ENCODE measurements around the gene KLK14.

DNA sequence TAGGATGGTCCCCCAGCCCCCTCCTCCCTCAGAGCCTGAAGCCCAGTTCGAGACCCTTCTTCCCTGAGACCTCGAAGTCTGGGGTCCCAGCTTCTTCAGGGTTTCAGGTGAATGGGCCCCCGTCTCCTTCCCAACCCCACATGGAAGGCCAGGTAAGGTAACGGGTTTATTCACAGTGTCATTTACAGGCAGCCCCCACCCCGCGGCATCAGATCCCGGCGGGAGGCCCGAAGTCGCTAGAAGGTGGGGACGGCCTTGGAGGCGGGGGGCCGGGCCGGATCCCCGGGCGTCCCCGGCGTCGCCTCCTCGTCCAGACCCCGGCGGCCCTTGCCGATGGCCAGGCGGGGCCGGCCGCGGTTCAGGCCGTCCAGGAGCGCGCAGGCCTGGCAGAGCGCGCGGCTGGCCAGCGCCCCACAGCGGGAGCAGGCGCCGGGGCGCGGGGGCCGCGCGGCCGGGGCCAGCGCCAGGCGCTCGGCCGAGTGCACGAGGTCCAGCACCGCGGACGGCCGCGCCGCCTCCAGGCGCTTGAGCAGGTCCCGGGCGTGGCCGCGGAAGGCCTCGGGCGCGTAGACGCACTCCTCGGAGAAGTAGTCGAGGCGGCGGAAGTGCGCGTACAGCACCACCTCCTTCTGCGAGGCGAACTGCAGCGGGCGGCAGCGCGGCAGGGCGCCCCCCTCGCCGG is 15.8 kb upstream of the KLK14 start:
- no peak for TF ChIP-seq POLR2A (IDR thresholded peaks at IDR 0.05)
- TF ChIP-seq, protein P1, sequence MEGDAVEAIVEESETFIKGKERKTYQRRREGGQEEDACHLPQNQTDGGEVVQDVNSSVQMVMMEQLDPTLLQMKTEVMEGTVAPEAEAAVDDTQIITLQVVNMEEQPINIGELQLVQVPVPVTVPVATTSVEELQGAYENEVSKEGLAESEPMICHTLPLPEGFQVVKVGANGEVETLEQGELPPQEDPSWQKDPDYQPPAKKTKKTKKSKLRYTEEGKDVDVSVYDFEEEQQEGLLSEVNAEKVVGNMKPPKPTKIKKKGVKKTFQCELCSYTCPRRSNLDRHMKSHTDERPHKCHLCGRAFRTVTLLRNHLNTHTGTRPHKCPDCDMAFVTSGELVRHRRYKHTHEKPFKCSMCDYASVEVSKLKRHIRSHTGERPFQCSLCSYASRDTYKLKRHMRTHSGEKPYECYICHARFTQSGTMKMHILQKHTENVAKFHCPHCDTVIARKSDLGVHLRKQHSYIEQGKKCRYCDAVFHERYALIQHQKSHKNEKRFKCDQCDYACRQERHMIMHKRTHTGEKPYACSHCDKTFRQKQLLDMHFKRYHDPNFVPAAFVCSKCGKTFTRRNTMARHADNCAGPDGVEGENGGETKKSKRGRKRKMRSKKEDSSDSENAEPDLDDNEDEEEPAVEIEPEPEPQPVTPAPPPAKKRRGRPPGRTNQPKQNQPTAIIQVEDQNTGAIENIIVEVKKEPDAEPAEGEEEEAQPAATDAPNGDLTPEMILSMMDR (IDR thresholded peaks at IDR 0.05), result no peak

Data from Peyer's patch (tissue), 4 donors.